K562 (cell line): ENCODE results near the gene SATB2. TPM values are rescaled to one million over a fixed set of nuclear protein-coding genes. Genes with fewer than 3 reads are reported as not detected.

ENCODE experiments used
- ATAC-seq: fragments of 200-7000 bp; cut with Tn5 transposase; 3 replicates; pipeline ENCODE4 v1.9.1; 2020; ENCODE audit warnings: moderate library complexity
- BruUV-seq: library from RNA; stranded (reverse); fragments of 400-500 nt; replicated peaks from 2 replicates; lab custom pipeline; 2021; lab: Mats Ljungman, UMichigan
- CTCF ChIA-PET: fragments of 300-600 bp; formaldehyde crosslinking; extraction: SDS; loops from one replicate; lab custom pipeline; 2021; ENCODE audit warnings: low intra/inter-chr PET ratio; lab: Yijun Ruan, JAX
- POLR2A ChIA-PET: fragments of 300-600, 350-650 bp; sonication (Branson Sonifier 250); formaldehyde crosslinking; extraction: SDS; loops from one replicate; lab custom pipeline; 2021; ENCODE audit warnings: antibody characterized with exemption, inconsistent platforms; lab: Yijun Ruan, JAX
- DNase-seq, 4 experiments: peaks; one replicate each; pipeline versions ENCODE4 v3.0.0 to v3.0.0-alpha.2; 2011 to 2018; ENCODE audit warnings: low spot score in 3 of 4, mixed read lengths in 3 of 4; ENCODE audit errors: extremely low read depth in 1 of 4
- FAIRE-seq: peaks from 2 replicates; lab custom pipeline; 2011; peaks lifted over from hg19 to GRCh38; lab: Jason Lieb, UNC
- H2AFZ ChIP-seq: 2 replicates; pipeline ENCODE4 v1.6.0; 2011; ENCODE audit warnings: low read depth, low read length, control low read depth, inconsistent platforms
- H3K27ac ChIP-seq: fragments of 200-600 bp; 3 replicates; pipeline ENCODE4 v1.8.0; 2011; ENCODE audit warnings: low read depth, mild to moderate bottlenecking, control low read depth, inconsistent platforms, low read length, moderate library complexity, mixed read lengths; ENCODE audit errors: extremely low read depth
- H3K27me3 ChIP-seq, 2 experiments: fragments of 300-600 bp in 1 of 2; 2 replicates in 1 of 2; 3 replicates in 1 of 2; pipeline versions ENCODE4 v1.6.0 to v1.8.0; 2011; ENCODE audit warnings: inconsistent platforms in 2 of 2, low read length in 2 of 2, mild to moderate bottlenecking in 1 of 2, mixed read lengths in 1 of 2, moderate library complexity in 1 of 2; ENCODE audit not compliant: control insufficient read depth in 2 of 2, insufficient read depth in 2 of 2
- H3K36me3 ChIP-seq: fragments of 300-600 bp; 3 replicates; pipeline ENCODE4 v1.8.0; 2011; ENCODE audit warnings: mild to moderate bottlenecking, low read length, inconsistent platforms; ENCODE audit not compliant: control insufficient read depth, insufficient read depth
- H3K4me1 ChIP-seq, 2 experiments: fragments of 200-600 bp in 1 of 2; replicated peaks in 1 of 2; 2 replicates in 1 of 2; 3 replicates in 1 of 2; pipeline versions ENCODE4 v1.5.1 to v1.8.0; 2011; ENCODE audit warnings: inconsistent platforms in 2 of 2, low read length in 2 of 2, mild to moderate bottlenecking in 1 of 2, mixed read lengths in 1 of 2, moderate library complexity in 1 of 2; ENCODE audit not compliant: control insufficient read depth in 2 of 2, insufficient read depth in 2 of 2
- H3K4me2 ChIP-seq: 2 replicates; pipeline ENCODE4 v1.6.1; 2011; ENCODE audit warnings: low read length, control low read depth, inconsistent platforms, mixed read lengths; ENCODE audit not compliant: insufficient read depth
- H3K4me3 ChIP-seq: fragments of 200-600 bp; sonication (generic), shearing (Covaris generic); 2 replicates; pipeline ENCODE4 v1.5.1; 2016; ENCODE audit warnings: control low read depth, inconsistent platforms
- H3K79me2 ChIP-seq: fragments of 200-600 bp; 3 replicates; pipeline ENCODE4 v1.8.0; 2011; ENCODE audit warnings: low read length, inconsistent platforms; ENCODE audit not compliant: control insufficient read depth, insufficient read depth
- H3K9ac ChIP-seq, 2 experiments: 2 replicates each; pipeline versions ENCODE4 v1.6.0 to v1.6.1; 2011; ENCODE audit warnings: low read depth in 2 of 2, low read length in 2 of 2, control low read depth in 1 of 2, inconsistent platforms in 1 of 2, mild to moderate bottlenecking in 1 of 2, mixed read lengths in 1 of 2; ENCODE audit not compliant: insufficient read depth in 1 of 2
- H3K9me1 ChIP-seq: one replicate; pipeline ENCODE4 v1.6.0; 2011; ENCODE audit warnings: inconsistent platforms, mild to moderate bottlenecking, low read length, moderate library complexity; ENCODE audit not compliant: control insufficient read depth, insufficient read depth
- H3K9me3 ChIP-seq: replicated peaks from 2 replicates; pipeline ENCODE4 v1.5.1; 2011; ENCODE audit warnings: low read depth, low read length, inconsistent platforms; ENCODE audit not compliant: control insufficient read depth, insufficient read depth
- H4K20me1 ChIP-seq: replicated peaks from 2 replicates; pipeline ENCODE4 v1.6.1; 2011; ENCODE audit warnings: low read length, inconsistent platforms, mixed read lengths; ENCODE audit not compliant: control insufficient read depth, insufficient read depth
- HNRNPUL1 ChIP-seq: fragments of 200-400 bp; formaldehyde crosslinking; IDR thresholded peaks from 2 replicates; pipeline ENCODE4 v1.6.1; 2017; ENCODE audit warnings: low read length
- JUND ChIP-seq, 2 experiments: IDR thresholded peaks; 2 replicates in 1 of 2; 3 replicates in 1 of 2; pipeline ENCODE4 v1.6.1; 2011; ENCODE audit warnings: borderline replicate concordance in 2 of 2, low read depth in 2 of 2, low read length in 2 of 2, improper control_type of control experiment in 1 of 2, missing biosample characterization in 1 of 2, missing genetic modification characterization in 1 of 2, missing genetic modification reagents in 1 of 2
- RAD21 ChIP-seq, 2 experiments: fragments of 250-450 bp in 1 of 2; fragments of 450-650 bp in 1 of 2; sonication (Bioruptor Pico) in 1 of 2; formaldehyde crosslinking in 1 of 2; IDR thresholded peaks in 1 of 2; conservative IDR thresholded peaks in 1 of 2; 2 replicates each; pipeline versions ENCODE4 v1.4.0 to v1.8.0; 2020 to 2022; ENCODE audit warnings: mild to moderate bottlenecking in 2 of 2, moderate library complexity in 1 of 2
- SMC3 ChIP-seq: conservative IDR thresholded peaks from 2 replicates; pipeline ENCODE4 v1.6.1; 2011; ENCODE audit warnings: low read depth, low read length, improper control_type of control experiment; ENCODE audit not compliant: insufficient read depth
- ZNF778 ChIP-seq: fragments of 450-650 bp; formaldehyde crosslinking; IDR thresholded peaks from 2 replicates; pipeline ENCODE4 v1.4.0; 2020; ENCODE audit warnings: mild to moderate bottlenecking, moderate library complexity
- WGBS: fragments of 100-300 bp; shearing (Covaris generic); methylation state at CpG from one replicate; pipeline ENCODE4 v1.1.6; 2016; ENCODE audit warnings: low coverage, mixed read lengths; ENCODE audit not compliant: insufficient coverage; ENCODE audit errors: missing lambda C conversion rate; 5-methylcytosine and 5-hydroxymethylcytosine counted together
- in situ Hi-C: fragments of 300-500 bp; cut with MboI; formaldehyde crosslinking; loops from 4 replicates; pipeline ENCODE4 v1.15.0; 2018; ENCODE audit warnings: inconsistent platforms, mixed read lengths
- intact Hi-C: fragments of 100-400 bp; cut with micrococcal nuclease; formaldehyde crosslinking; loops from 2 replicates; pipeline ENCODE4 v1.14.2; 2022
- polyA plus RNA-seq, 8 experiments: library from polyadenylated mRNA; depleted of rRNA in 4 of 8; stranded (reverse) in 5 of 8; unstranded in 3 of 8; fragments of >200 nt; fragmentation: Nextera tagmentation in 2 of 8; fragmentation: Illumina TruSeq in 1 of 8; extraction: Ambion mirVana in 2 of 8; extraction: Trizol in 1 of 8; gene quantifications; 2 replicates each; pipeline versions ENCODE4 v1.2.1 to v1.2.3, GENCODE V29; 2011 to 2014; ENCODE audit warnings: inconsistent platforms in 1 of 8, missing spikeins in 1 of 8
- total RNA-seq, 7 experiments: library from RNA; depleted of rRNA in 6 of 7; stranded (reverse); fragments of >200 nt in 6 of 7; fragmentation: Illumina TruSeq in 2 of 7; extraction: Trizol in 2 of 7; gene quantifications; 2 replicates each; pipeline versions ENCODE4 v1.2.1 to v1.2.3, GENCODE V29; 2011 to 2021; ENCODE audit warnings: low replicate concordance in 1 of 7
- TF ChIP-seq, protein P1 (sequence below), 3 experiments: IDR thresholded peaks in 2 of 3; conservative IDR thresholded peaks in 1 of 3; 2 replicates each; pipeline ENCODE4 v1.5.1; 2011 to 2012; ENCODE audit warnings: low read length in 3 of 3, mild to moderate bottlenecking in 3 of 3, control low read depth in 2 of 3, improper control_type of control experiment in 1 of 3, inconsistent platforms in 1 of 3, low read depth in 1 of 3, mixed read lengths in 1 of 3, moderate library complexity in 1 of 3; ENCODE audit not compliant: insufficient read depth in 2 of 3
- TF ChIP-seq, protein P2 (sequence below): fragments of 250-450 bp; sonication (Bioruptor Pico); IDR thresholded peaks from 2 replicates; pipeline ENCODE4 v1.8.0; 2022; ENCODE audit warnings: inconsistent platforms, mild to moderate bottlenecking, moderate library complexity, borderline replicate concordance

The SATB2 gene
- total and polyA plus RNA-seq, 9 of the 15 experiments (the other 6 are each of a cell fraction or from before 2014, with no cell fraction given) = 4.5 to 34.0 (median 15.1) TPM

DNA sequence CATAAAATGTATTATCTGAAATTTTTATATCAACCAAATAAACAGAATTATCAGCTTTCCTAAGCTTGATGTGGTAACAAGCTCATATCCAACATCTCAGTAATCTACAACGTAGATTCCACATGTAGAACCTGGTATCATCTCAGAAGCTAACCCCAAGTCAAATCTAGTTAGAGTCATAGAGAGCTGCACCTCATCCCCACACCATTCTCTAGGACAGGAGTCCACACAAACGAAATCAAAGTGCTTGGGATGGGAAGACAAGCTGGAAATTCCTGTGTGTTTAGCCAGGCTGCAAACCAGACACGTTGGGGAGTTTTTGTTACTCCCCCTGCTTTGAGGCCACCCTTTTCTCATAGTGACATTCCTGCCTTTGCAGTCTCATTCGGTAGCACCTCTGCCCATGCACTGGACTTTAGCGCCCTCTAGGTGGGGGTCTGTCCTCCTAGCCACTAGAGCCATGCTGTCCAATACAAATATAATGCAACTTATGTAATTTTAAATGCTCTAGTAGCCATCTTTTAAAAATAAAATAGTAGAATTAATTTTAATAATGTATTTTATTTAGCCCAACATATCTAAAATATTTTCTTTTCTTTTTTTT is 28.1 kb upstream of the SATB2 start (continued):
- TF ChIP-seq ZNF778 (CRISPR knock-in tag) = no peak
- no peak for TF ChIP-seq JUND (IDR thresholded peaks at IDR 0.05; ENCODE audit: borderline replicate concordance, low read depth, low read length)
- TF ChIP-seq JUND (tag; IDR thresholded peaks at IDR 0.05; ENCODE audit: borderline replicate concordance, low read depth, low read length) = no peak

DNA sequence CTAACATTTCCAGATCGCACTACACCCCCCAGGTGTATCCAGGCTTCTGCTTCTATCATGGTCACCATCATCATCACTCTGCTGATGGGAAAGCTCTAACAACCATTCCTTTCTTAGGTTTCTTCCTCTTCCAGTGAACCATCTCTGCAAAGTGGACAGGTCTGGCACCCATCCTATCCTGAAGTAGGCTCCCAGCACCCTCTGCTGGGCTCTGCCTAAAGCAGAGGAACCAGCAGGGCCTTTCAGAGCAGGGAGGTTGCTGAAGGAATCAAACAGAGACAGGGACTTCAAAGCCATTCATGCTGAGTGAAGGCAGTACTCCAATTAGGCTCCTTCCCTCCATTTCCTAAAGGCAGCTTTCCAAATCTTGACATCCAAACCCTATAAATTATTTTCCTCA is 27.2 kb upstream of the SATB2 start:
- DNase-seq (peak in 2 of 4 experiments; percentile 24 to 43), FAIRE-seq (peak; percentile 56), ATAC-seq (peak; percentile 84)
- H3K4me3 ChIP-seq = no peak overlapping the region
- BruUV-seq = no TSS peak
- H3K27ac ChIP-seq = no peak overlapping the region
- H2AFZ ChIP-seq = no peak overlapping the region
- no peaks in the 10 kb centered on the region for H3K9me1 ChIP-seq
- H3K27me3 ChIP-seq = no peaks in the 10 kb centered on the region
- 25% methylated on average over 1 of the region's 1 CpG for WGBS
- no peaks in the 10 kb centered on the region for H3K79me2 ChIP-seq
- no peak overlapping the region for H3K4me2 ChIP-seq
- in situ Hi-C loops (loop anchor here (25.0 kb wide), 1 partner anchor 1173 kb away; no protein-coding TSS in a partner anchor), intact Hi-C loops (loop anchor here (2.0 to 10.0 kb wide), 4 partner anchors 150 to 1110 kb away; no protein-coding TSS in a partner anchor)
- H3K9me3 ChIP-seq = no peaks in the 10 kb centered on the region
- ChIA-PET CTCF (interaction anchor here (0.6 kb wide), 1 partner anchor 12 kb away, joined by 3 read pairs; no protein-coding TSS in a partner anchor), POLR2A (no interaction called here)
- no peaks in the 10 kb centered on the region for H4K20me1 ChIP-seq
- H3K36me3 ChIP-seq = no peaks in the 10 kb centered on the region
- H3K9ac ChIP-seq = no peak overlapping the region
- H3K4me1 ChIP-seq = no peaks in the 10 kb centered on the region
- TF ChIP-seq SMC3 (peak; percentile 3; the same call in 1 of the 2 replicates), HNRNPUL1 (no peak), RAD21 (CRISPR knock-in tag; conservative IDR thresholded peaks at IDR 0.05 in 1 of 2, IDR thresholded peaks at IDR 0.05 in 1 of 2) (peak; percentile 41 to 67; a peak in 3 of 4 replicates)
- TF ChIP-seq, protein P1, sequence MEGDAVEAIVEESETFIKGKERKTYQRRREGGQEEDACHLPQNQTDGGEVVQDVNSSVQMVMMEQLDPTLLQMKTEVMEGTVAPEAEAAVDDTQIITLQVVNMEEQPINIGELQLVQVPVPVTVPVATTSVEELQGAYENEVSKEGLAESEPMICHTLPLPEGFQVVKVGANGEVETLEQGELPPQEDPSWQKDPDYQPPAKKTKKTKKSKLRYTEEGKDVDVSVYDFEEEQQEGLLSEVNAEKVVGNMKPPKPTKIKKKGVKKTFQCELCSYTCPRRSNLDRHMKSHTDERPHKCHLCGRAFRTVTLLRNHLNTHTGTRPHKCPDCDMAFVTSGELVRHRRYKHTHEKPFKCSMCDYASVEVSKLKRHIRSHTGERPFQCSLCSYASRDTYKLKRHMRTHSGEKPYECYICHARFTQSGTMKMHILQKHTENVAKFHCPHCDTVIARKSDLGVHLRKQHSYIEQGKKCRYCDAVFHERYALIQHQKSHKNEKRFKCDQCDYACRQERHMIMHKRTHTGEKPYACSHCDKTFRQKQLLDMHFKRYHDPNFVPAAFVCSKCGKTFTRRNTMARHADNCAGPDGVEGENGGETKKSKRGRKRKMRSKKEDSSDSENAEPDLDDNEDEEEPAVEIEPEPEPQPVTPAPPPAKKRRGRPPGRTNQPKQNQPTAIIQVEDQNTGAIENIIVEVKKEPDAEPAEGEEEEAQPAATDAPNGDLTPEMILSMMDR (IDR thresholded peaks at IDR 0.05 in 2 of 3, conservative IDR thresholded peaks at IDR 0.05 in 1 of 3; ENCODE audit: insufficient read depth in 2 of 3, low read depth in 1 of 3, low read length in 3 of 3) = peak; percentile 54 to 61 (median 58)
- TF ChIP-seq, protein P2, sequence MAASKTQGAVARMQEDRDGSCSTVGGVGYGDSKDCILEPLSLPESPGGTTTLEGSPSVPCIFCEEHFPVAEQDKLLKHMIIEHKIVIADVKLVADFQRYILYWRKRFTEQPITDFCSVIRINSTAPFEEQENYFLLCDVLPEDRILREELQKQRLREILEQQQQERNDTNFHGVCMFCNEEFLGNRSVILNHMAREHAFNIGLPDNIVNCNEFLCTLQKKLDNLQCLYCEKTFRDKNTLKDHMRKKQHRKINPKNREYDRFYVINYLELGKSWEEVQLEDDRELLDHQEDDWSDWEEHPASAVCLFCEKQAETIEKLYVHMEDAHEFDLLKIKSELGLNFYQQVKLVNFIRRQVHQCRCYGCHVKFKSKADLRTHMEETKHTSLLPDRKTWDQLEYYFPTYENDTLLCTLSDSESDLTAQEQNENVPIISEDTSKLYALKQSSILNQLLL = no peak
